HG03520 (cell line): ENCODE data around the gene TMEM87B.
"Not testable (repeated sequence)": the region's sequence is repeated elsewhere in the genome, so short reads cannot be mapped to it uniquely, and the experiment has no call there.

Experiments used
- ATAC-seq: cut with Tn5 transposase; IDR thresholded peaks from one replicate; pipeline ENCODE4 v1.9.1; 2021; ENCODE audit warnings: mild to moderate bottlenecking, moderate library complexity; ENCODE audit not compliant: unreplicated experiment

TMEM87B gene

GRCh38 chr2:112065486-112065885, 10.4 kb downstream of the TMEM87B start:
- ATAC-seq = no peak

DNA sequence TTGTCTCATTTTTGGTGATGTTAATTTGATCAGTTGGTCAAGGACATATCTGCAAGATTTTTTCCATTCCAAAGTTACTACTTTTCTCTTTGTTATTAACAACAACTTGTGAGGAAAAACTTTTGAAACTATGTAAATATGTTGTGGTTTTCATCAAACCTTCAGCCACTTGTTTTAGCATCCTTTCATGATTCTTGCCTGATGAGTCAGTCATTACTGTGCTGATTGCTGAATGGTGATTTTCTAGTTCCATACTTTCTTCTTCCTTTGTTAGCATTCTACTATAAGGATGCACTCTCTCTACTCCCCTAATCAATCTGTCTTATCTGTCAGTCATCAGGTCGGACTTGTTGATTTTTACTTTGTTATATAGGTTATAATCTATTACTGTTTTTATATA, 10.9 kb downstream of the TMEM87B start:
- no peak for ATAC-seq

GRCh38 chr2:112069794-112070193, 14.7 kb downstream of the TMEM87B start:
- ATAC-seq = not testable (repeated sequence)

DNA sequence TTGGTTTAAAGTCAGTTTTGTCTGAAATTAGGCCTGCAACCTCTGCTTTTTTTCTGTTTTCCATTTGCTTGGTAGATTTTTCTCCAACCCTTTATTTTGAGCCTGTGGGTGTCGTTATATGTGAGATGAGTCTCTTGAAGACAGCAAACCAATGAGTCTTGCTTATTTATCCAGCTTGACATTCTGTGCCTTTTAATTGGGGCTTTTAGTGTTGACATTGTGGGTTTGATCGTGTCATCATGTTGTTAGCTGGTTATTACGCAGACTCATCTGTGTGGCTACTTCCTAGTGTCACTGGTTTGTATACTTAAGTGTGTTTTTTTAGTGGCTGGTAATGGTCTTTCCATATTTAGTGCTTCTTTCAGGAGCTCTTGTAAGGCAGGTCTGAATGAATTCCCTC, 18.8 kb downstream of the TMEM87B start:
- ATAC-seq = no peak

DNA sequence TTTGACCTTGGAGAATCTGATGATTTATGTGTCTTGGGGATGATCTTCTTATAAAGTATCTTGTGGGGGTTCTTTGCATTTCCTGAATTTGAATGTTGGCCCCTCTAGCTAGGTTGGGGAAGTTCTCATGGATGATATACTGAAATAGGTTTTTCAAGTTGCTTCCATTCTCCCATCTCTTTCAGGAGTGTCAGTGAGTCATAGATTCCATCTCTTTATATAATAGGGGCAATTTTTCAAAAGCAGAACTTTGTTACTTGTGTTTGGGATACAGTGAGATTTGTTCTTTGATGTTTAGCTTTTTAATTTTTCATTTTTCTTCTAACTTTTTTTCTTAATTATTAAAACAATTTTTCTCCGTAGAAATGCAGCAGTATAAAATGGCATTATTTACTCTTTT, 19.4 kb downstream of the TMEM87B start:
- no peak for ATAC-seq

DNA sequence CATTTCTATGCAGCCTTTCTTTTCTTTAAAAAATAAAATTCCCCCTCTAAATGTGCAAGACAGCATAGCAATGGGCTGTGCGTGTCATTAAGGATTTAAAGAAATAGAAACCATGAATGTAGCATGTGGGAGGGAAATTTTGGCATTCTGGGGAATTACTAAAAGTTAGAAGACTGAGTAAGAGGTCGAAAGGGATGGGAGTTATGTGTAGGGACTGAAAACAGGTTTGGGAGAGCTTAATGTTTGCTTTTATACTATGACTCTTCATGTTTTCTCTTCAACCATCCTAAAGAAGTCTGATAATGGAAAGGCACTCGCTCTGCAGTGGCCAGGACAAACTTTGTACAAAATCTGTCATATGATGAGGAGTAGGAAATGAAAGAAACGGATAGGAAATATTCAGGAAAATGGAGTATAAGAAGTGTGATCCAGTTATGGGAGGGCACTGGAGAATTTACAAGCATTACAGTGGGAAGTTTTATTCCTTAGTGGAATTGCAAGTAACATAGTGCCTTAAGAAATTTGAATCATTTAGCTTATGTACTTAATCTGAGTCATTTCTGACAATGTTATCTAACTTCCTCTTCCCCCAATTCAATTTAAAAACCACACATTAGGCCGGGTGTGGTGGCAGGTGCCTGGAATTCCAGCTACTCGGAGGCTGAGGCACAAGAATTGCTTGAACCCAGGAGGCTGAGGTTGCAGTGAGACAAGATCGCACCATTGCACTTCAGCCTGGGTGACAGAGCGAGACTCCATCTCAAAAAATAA, 20.6 kb downstream of the TMEM87B start:
- ATAC-seq = no peak

DNA sequence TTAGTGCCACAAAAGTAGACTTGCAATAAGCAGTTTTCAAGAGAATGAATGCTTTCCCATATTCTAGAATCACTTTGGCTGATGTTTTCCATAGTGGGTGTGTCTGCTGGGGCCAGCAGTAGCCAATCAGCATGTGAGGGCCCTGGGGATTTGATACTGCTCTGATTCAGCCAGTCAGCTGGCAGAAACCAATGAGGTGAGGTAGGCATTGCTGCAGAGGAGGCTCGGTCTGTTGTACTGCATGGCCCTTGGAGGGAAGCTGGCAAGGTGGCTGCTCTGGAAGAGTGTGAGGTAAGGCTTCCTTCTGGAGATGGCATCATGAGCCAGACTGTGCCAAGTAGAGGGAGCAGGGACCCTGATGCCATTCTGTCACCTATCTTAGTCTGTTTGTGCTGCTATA, 22.7 kb downstream of the TMEM87B start:
- no peak for ATAC-seq

- ATAC-seq = no peak
Observed at GRCh38 chr2:112081262-112081661, 26.2 kb downstream of the TMEM87B start.

- ATAC-seq = no peak
Observed at GRCh38 chr2:112084689-112085374, 29.8 kb downstream of the TMEM87B start.

- ATAC-seq = no peak
Observed at GRCh38 chr2:112085375-112085730, 30.3 kb downstream of the TMEM87B start.

- ATAC-seq = no peak
Observed at GRCh38 chr2:112085916-112086669, 31.0 kb downstream of the TMEM87B start.

GRCh38 chr2:112087346-112088020, 32.4 kb downstream of the TMEM87B start:
- no peak for ATAC-seq

GRCh38 chr2:112089375-112089774, 34.3 kb downstream of the TMEM87B start:
- no peak for ATAC-seq

- no peak for ATAC-seq
Observed at GRCh38 chr2:112092286-112093041, 37.4 kb downstream of the TMEM87B start.

DNA sequence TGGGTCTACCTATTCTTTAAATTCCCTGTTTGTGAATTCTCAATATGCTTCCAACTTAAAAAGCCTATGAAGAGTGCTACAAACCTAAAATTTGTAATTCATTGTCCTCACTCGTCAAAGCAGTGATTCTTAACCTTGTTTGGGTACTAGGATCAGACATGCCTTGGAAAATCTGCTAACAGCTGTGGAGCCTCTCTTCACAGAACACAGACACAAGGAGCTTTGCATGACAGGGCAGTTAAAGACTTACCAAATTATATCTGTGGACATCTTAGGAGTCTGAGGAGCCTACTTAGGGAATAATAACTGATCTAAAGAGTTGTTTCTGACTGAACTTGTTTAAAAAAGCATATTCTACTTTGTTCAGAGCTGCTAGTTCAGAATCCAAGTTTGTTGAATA, 38.1 kb downstream of the TMEM87B start:
- no peak for ATAC-seq

DNA sequence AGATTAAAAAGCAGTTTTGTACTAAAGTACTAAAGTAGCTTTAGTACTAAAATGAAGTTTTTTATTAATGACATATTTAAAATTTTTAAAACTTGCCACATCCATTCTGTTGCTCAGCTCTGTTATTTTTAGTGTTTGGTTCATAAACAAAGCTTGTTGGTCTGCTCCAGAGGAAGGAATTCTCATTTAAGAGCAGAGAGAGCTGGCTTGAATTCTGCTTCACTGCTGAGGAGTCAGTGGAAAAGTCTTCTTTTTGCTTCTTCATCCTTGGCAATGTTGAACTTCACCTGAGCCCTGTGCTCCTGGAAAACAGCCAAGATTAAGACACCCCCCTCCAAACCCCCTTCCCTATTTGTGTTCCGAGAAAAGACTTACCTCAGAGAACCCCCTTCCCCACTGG, 40.6 kb downstream of the TMEM87B start:
- ATAC-seq = no peak

DNA sequence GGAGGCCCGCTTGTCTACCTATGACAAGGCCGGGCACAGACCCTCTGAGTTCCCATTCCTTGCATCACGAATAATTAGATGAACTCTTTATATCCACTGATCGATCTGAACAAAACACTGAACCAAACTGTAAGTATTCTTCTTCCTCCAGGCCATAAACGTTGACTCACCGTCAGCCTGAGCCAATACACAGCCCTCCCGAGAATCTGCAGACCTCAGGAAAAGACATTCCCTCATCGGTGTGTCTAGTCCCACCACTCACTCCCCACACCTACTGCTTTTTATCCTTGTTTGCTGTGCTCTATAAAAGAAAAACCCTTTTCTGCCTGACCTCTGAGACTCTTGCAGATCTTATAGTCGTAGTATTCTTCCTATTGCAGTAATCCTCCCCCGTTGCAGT, 41.0 kb downstream of the TMEM87B start:
- no peak for ATAC-seq

- no peak for ATAC-seq
Observed at GRCh38 chr2:112108178-112108832, 53.2 kb downstream of the TMEM87B start.

GRCh38 chr2:112109278-112109677, 54.2 kb downstream of the TMEM87B start:
- ATAC-seq = no peak

DNA sequence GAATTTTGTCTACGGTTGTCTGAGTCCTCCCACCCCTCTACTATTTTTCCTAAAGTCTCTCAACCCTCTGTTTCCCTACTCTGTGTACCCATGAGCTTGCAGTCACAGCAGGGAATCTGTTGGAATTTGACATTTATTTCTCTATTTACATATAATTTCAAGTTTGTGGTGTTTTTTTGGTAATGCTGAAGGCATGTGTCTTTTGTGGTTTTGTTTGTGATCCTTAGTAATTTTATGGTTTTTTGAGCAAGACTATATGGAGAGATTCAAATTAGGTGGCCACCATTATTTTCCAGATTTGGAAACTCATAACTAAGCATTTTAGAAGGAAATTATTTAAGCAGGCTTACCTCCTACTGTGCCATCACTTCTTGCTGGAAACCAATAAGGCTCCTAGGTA, 55.9 kb downstream of the TMEM87B start:
- ATAC-seq = no peak
